GM18951 (cell line): ENCODE results near the gene ZBED5.

Experiments
- POLR2A ChIP-seq: IDR thresholded peaks from 4 replicates; pipeline ENCODE4 v1.6.1; 2011; ENCODE audit warnings: mild to moderate bottlenecking; ENCODE audit not compliant: insufficient read length, insufficient read depth; ENCODE audit errors: extremely low read depth
- in situ Hi-C: fragments of 300-500 bp; cut with MboI; formaldehyde crosslinking; loops from one replicate; pipeline ENCODE4 v1.12.0; 2022; ENCODE audit warnings: low sequenced_read_pairs, mixed read lengths, inconsistent platforms; ENCODE audit not compliant: unreplicated experiment

Gene ZBED5

GRCh38 chr11:10806206-10806605 lies 51.6 kb downstream of the ZBED5 start:
- in situ Hi-C loops: no loop called here
- TF ChIP-seq POLR2A: no peak

GRCh38 chr11:10805741-10806140 lies 52.1 kb downstream of the ZBED5 start:
- in situ Hi-C loops: no loop called here
- TF ChIP-seq POLR2A: no peak

GRCh38 chr11:10803676-10804075 lies 54.2 kb downstream of the ZBED5 start:
- no peak for TF ChIP-seq POLR2A
- in situ Hi-C loops: no loop called here
